GM19035 (cell line): Measurements from ENCODE around the gene TNNT3.

Source experiments
- ATAC-seq: cut with Tn5 transposase; IDR thresholded peaks from one replicate; pipeline ENCODE4 v1.9.1; 2021; ENCODE audit not compliant: unreplicated experiment

The TNNT3 gene

DNA sequence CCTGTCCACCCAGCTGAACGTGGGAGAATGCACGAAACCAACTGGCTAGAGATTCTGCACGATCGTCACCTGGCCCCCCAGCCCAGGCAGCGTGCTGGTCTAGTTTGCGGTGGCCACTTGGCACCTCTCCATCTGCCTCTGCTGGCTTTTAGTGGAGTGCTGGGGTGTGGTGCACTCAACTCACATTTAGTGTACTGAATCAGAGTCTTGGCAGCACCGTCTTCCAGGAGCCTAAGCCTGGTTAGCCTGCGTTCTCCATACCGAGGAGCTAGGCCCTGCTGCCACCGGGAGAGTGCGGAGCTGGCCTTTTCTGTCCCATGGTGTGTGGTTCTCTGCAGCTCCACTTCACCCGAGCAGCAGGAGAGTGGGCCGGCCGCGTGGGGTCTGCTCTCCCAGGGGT is 30.4 kb downstream of the TNNT3 start:
- ATAC-seq, result no peak

GRCh38 chr11:1952806-1953482 is 33.4 kb downstream of the TNNT3 start:
- ATAC-seq, result no peak

- no peak for ATAC-seq
Measured at GRCh38 chr11:1953489-1954266, 34.2 kb downstream of the TNNT3 start.

DNA sequence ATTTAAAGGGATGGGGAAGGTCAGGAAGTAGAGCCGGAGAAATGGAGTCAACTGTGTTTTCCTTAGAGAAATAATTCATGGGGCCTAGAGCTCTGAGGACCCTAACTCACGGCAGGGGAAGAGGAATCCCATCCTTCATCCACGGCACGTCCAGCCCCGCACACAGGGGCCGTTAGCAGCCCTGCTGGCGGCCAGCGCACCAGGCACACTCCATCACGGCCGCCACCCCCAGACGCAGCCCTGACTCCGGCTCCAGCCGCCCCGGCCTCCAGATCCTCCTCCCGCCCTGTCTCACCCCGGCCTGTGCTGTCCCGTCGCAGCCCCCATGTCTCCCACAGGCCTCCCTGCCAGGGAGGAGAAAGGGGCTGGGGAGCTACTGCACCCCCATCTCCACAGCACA is 38.9 kb downstream of the TNNT3 start:
- ATAC-seq, result no peak

DNA sequence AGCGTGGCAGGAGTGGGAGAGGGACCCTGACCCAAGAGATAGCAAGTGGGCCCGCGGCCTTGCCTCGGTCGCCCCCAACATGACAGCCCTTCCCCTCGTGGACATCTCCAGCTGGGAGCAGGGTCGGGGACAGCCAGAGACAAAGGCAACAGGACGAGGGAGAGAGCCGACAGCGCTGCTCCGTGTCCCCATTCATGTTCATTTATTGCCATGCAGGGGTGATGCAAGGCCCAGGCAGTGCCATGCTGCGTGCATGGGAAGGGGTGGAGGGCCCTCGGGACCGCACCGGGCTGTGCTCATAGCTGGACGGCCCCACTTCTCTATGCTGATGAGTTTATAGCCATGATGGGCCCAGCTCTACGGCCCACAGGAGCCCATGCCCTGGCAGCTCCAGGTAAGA is 40.3 kb downstream of the TNNT3 start:
- ATAC-seq, result no peak

DNA sequence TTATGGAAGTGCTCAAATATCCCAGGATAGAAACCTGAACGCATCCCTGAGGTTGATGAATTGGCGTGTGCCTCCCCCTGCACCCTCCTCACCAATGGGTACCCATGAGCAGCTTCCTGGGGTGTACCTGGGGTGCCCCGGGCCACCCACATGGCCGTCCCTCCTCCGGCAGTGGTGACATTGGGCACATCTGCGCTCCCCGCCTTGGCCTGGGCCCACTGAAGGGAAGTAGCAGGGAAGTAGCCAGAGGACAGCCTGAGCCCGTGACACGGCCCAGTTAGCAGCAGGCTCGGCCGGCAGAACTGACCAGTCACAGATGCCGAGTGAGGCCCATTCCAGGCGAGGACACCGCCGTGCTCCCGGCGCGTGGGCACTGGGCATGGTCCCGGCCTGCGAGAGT is 44.4 kb downstream of the TNNT3 start:
- no peak for ATAC-seq

DNA sequence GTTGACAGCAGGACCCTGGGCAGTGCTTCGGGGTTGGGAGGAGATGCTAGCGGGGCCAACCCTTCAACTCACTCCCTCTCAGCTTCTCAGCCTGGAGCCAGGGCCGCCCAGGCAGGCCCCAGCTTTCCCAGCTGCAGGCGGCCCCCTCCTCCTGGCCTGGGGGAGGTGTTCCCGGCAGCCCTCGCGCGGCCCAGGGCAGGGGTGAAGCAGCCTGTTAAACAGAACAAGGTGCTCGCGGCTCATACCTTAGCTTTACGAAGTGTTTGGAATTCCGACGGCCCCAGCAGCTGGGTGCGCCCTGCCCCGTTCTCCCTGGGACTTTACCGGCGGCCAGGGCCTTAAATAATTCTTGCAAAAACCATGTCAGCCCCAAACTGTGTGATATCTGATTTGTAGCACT is 44.8 kb downstream of the TNNT3 start:
- ATAC-seq, result no peak

GRCh38 chr11:1964955-1965354 is 45.5 kb downstream of the TNNT3 start:
- no peak for ATAC-seq

- ATAC-seq, result no peak
Measured at GRCh38 chr11:1966531-1966930, 47.0 kb downstream of the TNNT3 start.

- ATAC-seq, result no peak
Measured at GRCh38 chr11:1967641-1968225, 48.2 kb downstream of the TNNT3 start.

DNA sequence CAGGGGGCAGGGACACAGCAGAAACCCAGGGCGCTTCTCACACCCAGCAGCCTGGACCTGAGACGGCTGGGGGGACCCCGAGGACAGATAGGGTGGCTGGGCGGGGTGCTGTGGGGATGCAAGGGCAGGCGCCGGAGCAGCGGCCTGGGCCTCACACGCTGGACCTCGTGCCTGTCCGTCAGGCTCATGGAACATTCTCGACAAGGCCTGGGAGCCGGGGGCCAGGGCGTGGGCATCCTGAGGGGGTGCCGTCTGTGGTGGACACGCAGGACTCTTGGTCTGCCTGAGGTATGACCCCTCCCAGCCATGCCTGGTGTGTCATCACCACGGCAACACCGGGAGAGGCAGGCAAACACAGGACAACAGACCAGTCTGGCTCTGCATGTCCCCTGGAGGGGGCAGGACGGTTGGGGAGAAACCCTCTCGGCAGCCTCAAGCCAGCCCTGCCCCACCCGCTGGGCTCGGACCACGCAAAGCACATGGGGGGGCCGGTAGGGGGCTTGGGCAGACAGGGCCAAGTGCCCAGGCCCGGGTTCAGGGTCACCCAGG is 49.0 kb downstream of the TNNT3 start:
- ATAC-seq, result no peak

DNA sequence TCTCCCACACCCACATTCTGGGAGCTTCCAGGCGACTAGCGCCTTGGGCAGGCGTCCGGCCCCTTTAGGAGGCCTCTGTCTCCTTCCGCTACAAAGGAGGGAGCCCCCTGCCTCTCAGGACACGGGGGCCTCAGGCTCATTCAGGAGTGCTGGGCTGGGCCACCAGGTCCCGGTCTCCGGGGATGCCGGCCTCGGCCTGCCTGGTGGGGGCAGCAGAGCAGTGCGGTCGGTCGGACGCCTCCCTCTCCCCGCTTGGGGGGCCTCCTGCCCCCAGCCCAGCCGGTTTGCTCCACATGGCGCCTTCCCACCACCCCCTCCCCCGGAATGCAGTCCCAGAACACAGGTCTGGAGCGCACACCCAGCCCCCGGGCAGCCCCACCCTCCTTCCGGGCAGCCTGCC is 49.5 kb downstream of the TNNT3 start:
- ATAC-seq, result no peak

DNA sequence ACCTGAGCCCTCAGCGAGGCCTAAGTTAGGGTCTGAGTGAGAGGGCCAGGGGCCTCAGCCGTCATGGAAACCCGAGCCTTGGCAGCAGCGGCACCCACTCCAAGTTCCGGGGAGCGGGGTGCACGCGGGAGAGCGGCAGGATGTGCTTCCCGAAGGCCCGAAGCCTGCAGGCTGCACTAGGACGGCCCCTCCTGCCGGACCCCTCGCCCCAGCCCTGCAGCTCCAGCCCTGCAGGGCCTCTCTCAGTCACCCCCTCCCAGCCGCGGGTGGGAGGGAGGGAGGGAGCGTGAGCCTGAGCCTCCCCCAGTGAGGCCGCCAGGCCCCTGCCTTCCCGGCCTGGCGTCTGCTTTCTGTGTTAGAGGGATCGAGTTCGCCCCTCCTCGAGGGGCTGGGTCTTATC is 50.3 kb downstream of the TNNT3 start:
- ATAC-seq, result no peak

GRCh38 chr11:1970956-1971355 is 51.5 kb downstream of the TNNT3 start:
- ATAC-seq, result no peak

GRCh38 chr11:1975185-1975584 is 55.7 kb downstream of the TNNT3 start:
- no peak for ATAC-seq

DNA sequence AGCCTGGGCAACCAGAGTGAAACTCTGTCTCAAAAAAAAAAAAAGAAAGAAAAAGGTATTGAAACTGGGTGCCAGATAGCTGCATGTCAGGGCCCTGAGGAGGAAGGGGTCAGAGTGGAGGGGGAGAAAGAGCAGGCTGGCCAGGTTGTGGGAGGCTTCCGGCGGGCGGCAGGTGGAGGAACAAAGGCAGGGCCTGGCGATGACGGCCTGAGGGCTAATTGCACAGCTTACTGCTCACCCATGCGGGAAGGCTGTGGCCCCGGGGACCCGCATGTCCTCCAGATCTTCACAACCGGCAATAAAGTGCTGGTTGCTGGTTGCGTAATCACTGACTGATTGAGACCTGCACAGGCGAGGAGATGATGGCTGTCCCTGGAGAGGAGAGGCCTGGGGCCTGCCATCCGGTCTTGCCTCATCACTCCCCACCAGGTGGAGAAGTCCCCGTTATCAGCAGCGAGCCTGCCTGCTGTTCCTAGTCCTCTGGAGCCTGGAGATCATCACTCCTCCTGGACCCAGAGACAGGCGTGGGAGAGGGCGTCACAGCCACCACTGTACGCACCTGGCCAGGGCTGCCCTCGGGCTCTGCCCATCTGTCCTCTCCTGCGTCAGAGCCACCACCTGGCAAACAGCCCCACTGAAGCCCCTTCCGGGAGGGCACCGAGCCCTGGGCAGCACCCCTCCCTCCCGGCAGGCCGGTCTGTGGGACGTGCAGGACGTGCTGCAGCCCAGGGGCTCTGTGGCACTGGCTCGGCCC is 59.4 kb downstream of the TNNT3 start:
- ATAC-seq, result no peak

DNA sequence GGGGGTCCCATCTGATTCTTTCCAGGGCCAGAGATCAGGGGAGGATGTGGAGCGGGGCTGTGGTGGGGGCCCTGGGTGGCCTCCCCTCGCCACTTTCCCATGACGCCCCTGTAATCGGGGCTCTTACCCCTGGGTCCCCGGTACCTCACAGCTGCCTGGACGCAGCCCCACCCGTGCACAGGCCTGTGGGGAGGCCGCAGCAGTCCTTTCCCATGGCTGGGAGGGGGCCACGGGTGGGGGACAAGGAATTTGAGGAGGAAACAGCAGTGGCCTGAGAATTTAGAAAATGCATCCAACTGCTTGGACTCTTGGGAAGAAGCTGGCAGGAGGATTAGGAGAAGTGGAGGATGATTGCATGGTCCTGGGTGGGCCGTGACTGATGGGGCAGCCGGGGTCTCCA is 60.1 kb downstream of the TNNT3 start:
- ATAC-seq, result no peak

DNA sequence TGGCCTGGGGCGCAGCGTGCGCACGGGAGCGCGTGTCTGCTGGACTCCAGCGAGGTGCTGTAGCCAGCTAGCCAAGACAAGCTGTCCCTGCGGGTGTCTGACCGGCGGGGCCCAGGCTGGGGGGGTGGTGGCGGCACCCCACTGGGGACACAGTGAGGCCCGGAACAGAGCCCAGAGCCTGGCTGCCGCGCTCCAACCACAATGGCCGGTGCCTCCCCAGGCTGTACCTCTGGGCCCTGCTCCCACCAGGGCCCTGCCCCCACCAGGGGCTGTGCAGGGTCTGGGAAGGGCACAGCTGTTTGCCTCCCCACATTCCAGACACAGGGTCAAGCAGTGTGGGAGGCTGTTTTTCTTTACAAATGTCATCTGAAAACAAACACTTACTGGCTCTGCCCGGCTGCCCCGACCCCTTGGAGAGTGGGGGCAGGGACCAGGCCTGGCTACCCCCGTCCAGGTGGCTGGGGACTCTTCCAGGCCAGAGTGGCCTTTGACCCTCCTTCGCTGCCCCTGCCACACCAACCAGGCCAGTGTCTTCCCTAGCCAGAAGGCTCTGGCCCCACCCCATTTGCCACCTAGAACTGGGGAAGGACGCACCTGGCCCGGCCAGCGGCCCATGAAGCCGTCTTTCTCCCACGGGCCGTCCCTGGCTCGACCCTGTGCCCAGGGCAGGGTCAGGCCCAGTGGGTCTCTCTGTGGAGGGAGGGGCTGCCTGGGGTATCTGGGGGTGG is 63.5 kb downstream of the TNNT3 start:
- no peak for ATAC-seq

DNA sequence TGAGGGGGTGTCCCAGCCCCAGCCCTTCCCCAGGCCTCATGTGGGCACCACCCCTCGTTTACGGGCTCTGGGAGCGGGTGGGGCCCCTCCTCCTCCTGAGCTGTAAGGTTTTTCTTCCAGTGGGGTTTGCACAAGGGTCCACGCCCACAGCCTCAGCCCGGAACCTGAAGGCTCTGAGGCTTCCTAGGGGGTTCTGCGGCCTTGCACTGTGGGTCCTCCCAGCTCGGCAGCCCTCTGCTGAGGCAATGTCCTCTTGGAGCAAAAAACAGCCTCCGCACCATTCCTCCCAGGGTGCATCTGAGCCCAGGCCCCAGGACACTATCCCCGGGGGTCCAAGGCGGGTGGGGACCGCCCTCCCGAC is 64.1 kb downstream of the TNNT3 start:
- no peak for ATAC-seq

DNA sequence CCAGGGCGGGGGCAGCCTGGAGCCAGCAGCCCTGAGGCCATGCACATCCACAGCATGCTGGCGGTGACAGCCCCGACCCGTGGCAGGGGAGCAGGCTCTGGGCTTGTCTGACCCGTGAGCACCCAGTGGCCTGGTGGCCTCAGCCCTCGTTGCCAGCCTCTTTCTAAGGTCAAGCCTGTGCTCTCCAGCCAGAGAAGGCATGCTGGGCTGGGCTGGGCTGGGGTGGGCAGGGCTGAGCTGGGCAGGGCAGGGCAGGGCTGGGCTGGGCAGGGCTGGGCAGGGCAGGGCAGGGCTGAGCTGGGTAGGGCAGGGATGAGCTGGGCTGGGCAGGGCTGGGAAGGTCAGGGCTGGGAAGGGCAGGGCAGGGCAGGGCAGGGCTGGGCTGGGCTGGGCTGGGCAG is 67.5 kb downstream of the TNNT3 start:
- no peak for ATAC-seq

GRCh38 chr11:1988174-1988573 is 68.7 kb downstream of the TNNT3 start:
- ATAC-seq, result no peak
